DMS 273 treated with DMSO at 0.1 percent for 48 hours (cell line): ENCODE data around the gene LDB3.

Experiments
- DNase-seq: peaks from one replicate; lab custom pipeline; 2025; lab: John Stamatoyannopoulos, UW

Gene LDB3

DNA sequence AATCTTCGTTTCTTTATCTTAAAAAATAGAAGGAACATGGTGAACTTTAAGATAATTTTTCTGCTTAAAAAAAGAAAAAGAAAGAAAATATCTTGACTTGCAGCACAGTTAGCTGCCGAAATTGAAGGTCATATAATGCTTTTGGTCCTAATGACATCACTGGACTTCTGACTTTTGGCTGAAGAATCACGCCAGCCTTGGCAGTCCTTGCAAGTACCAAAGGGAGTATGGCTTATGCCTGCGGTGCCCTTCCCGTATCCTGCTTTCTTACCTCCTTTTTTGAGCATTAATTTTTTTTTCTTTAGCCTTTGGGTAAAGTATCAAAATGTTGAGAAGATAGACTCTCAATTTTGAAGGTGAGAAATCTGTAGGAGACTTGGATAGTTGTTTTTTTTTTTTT is 95.1 kb downstream of the LDB3 start:
- no peak for DNase-seq

DNA sequence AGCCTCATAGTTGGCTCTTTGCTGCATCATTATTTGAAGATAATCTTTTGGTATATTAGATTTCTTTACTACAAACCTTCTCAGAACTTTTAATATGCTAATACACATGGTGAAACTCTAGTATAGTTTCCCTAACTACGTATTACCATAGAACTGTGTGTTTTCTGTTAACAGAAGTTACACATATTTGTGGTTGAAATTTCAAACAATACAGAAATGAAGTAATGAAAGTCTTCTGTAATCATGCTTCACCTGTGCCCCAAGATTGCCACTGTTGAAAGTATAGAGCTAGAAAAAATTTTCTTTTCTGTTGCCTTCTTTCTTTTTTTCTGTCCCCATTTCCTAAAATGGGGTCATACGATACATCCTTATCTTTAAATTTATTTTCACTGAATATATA is 97.2 kb downstream of the LDB3 start:
- DNase-seq = no peak

GRCh38 chr10:86768412-86769062 is 100.2 kb downstream of the LDB3 start:
- DNase-seq = no peak

DNA sequence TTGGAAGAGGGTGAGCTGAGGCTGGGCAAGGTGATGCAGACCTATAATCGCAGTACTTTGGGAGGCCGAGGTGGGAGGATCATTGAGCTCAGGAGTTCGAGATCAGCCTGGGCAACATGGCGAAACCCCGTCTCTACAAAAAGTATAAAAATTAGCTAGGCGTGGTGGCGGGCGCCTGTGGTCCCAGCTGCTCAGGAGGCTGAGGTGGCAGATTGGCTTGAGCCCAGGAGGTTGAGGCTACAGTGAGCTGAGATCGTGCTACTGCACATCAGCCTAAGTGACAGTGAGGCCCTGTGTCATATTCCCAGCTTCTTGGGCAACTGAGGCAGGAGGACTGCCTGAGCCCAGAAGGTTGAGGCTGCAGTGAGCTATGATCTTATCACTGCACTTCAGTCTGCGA is 101.7 kb downstream of the LDB3 start:
- DNase-seq = no peak

DNA sequence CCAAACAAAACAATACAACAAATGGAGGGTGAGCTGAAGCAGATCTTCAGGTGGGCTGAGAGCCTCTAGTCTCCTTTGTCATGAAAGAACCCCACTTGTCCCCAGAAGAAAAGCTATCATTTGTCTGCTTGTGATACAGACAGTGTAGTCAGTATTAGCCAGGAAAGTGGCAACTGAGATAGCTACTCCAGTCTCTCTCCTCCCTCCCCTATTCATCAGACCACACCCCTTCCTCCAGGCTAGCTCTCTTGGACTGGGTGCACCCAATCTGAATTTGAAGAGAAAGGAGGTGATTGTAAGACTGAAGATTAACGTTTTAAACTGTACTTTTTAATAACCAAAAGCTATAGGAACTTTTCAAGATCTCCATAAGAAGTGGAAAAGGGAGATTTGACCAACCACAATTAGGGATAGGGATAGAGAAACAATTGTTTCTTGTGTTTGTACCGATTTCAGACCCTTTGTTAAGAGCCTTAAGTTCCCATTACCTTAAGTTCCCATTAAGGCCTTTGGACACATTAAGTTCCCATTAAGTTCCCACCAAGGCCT is 102.2 kb downstream of the LDB3 start:
- no peak for DNase-seq

GRCh38 chr10:86773498-86773897 is 105.2 kb downstream of the LDB3 start:
- no peak for DNase-seq

GRCh38 chr10:86775056-86775869 is 107.0 kb downstream of the LDB3 start:
- no peak for DNase-seq

- DNase-seq = no peak
These were observed 107.5 kb downstream of the LDB3 start for GRCh38 chr10:86775870-86776180.

DNA sequence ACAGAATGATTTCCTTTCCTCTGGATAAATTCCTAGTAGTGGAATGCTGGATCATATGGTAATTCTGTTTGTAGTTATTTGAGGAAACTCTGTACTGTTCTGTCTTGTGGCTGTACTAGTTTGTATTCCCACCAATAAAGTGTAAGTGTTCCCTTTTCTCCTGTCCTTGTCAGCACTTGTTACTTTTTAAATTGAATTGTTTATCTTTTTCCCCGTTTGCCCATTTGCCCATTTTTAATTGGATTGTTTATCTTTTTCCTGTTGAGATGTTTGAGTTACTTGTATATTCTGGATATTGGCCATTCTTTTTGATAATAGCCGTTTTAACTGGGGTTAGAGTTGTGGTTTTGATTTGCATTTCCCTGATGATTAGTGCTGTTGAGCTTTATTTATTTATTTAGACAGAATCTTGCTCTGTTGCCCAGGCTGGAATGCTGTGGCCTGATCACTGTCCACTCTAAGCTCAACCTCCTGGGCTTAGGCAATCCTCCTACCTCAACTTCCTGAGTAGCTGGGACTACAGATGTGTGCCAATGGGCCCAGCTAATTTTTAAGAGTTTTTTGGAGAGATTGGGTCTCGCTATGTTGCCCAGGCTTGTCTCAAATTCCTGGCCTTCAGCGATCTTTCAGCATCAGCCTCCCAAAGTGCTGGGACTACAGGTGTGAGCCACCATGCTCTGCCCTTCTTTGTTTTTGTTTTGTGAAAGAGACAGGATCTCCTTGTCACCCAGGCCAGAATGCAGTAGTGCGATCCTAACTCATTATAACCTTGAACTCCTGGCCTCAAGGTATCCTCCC is 111.1 kb downstream of the LDB3 start:
- no peak for DNase-seq

GRCh38 chr10:86782701-86783418 is 114.5 kb downstream of the LDB3 start:
- no peak for DNase-seq

- no peak for DNase-seq
These were observed 116.7 kb downstream of the LDB3 start for GRCh38 chr10:86785037-86785436.
